GM12891 (cell line): Measurements from ENCODE around the gene OXTR.

Source experiments
- POLR2A ChIP-seq: IDR thresholded peaks from 2 replicates; pipeline ENCODE4 v1.6.1; 2011; ENCODE audit warnings: low read depth, low read length, control low read depth
- POLR2AphosphoS5 ChIP-seq: IDR thresholded peaks from 2 replicates; pipeline ENCODE4 v1.6.1; 2011; ENCODE audit warnings: low read depth, low read length, control low read depth
- POU2F2 ChIP-seq: IDR thresholded peaks from 2 replicates; pipeline ENCODE4 v1.6.1; 2011; ENCODE audit warnings: low read depth, mild to moderate bottlenecking, control low read depth, low read length, moderate library complexity
- SPI1 ChIP-seq: IDR thresholded peaks from 2 replicates; pipeline ENCODE4 v1.6.1; 2011; ENCODE audit warnings: low read depth, low read length, control low read depth
- TAF1 ChIP-seq: IDR thresholded peaks from 2 replicates; pipeline ENCODE4 v1.6.1; 2011; ENCODE audit warnings: low read depth, low read length, control low read depth

DNA sequence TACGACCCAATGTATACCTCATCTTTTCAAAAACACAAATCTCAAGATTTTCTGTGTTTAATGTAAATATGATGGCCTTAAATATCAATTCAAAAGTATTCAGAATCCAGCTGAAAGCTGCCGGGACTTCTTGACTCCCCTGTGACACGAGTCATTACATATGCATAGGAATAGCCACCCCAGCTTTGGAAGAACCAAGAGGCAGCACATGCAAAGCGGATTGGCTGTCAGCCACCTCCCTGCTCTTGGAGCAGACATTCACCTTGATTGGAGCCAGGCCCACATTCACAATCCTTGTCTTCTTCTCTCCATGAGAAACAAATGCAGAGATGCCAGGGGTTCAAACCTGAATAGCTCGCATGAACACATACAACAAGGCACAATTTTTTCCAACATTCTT, 46.6 kb downstream of the OXTR start:
- TF ChIP-seq POLR2AphosphoS5, result no peak
- no peak for TF ChIP-seq POLR2A
- no peak for TF ChIP-seq TAF1
- no peak for TF ChIP-seq POU2F2
- TF ChIP-seq SPI1, result no peak
